CD4-positive, CD25-positive, alpha-beta regulatory T cell (primary cell): Measurements from ENCODE around the gene PLEKHG7. TPM values are rescaled to one million over a fixed set of nuclear protein-coding genes. Genes with fewer than 3 reads are reported as not detected.

Experiments used
- ATAC-seq, 2 donors: fragments of 150-1000 bp; cut with Tn5 transposase; one replicate each; pipeline ENCODE4 v1.10.0; 2021; ENCODE audit warnings: low read depth in 2 of 2, moderate number of reproducible peaks in 2 of 2, moderate library complexity in 1 of 2
- DNase-seq, 3 donors: peaks; one replicate each; pipeline versions ENCODE4 v3.0.0 to v3.0.0-alpha.2; 2012 to 2022; ENCODE audit warnings: mixed read lengths in 1 of 3
- H3K27ac ChIP-seq: one replicate; pipeline ENCODE4 v1.7.0; 2013; ENCODE audit warnings: mild to moderate bottlenecking, low read length; ENCODE audit not compliant: insufficient read depth, poor library complexity, severe bottlenecking
- H3K27me3 ChIP-seq: one replicate; pipeline ENCODE4 v1.7.0; 2013; ENCODE audit warnings: low read length; ENCODE audit not compliant: control insufficient read depth, insufficient read depth
- H3K36me3 ChIP-seq: one replicate; pipeline ENCODE4 v1.7.0; 2013; ENCODE audit warnings: mild to moderate bottlenecking, low read length, moderate library complexity; ENCODE audit not compliant: control insufficient read depth, insufficient read depth
- H3K4me1 ChIP-seq: 2 replicates; pipeline ENCODE4 v1.7.0; 2013; ENCODE audit warnings: mild to moderate bottlenecking, low read length; ENCODE audit not compliant: insufficient read depth, control insufficient read depth, poor library complexity, severe bottlenecking
- H3K4me3 ChIP-seq: one replicate; pipeline ENCODE4 v1.7.0; 2013; ENCODE audit warnings: low read depth, mild to moderate bottlenecking, low read length, moderate library complexity
- H3K9me3 ChIP-seq, 2 experiments: 1 replicate in 1 of 2; 2 replicates in 1 of 2; pipeline ENCODE4 v1.7.0; 2013; ENCODE audit warnings: low read length in 2 of 2, mild to moderate bottlenecking in 1 of 2, moderate library complexity in 1 of 2; ENCODE audit not compliant: control insufficient read depth in 2 of 2
- H3K27ac Mint-ChIP-seq, 3 donors: one replicate each; pipeline ENCODE4 v1.8.0; 2020 to 2022; ENCODE audit warnings: mild to moderate bottlenecking in 3 of 3, mixed read lengths in 3 of 3, moderate library complexity in 2 of 3
- H3K27me3 Mint-ChIP-seq: one replicate; pipeline ENCODE4 v1.8.0; 2022; ENCODE audit warnings: mild to moderate bottlenecking, mixed read lengths
- H3K36me3 Mint-ChIP-seq: one replicate; pipeline ENCODE4 v1.8.0; 2020; ENCODE audit warnings: mixed read lengths
- H3K4me1 Mint-ChIP-seq, 4 donors: one replicate each; pipeline ENCODE4 v1.8.0; 2020 to 2022; ENCODE audit warnings: mixed read lengths in 4 of 4, mild to moderate bottlenecking in 1 of 4
- H3K4me3 Mint-ChIP-seq, 4 donors: one replicate each; pipeline ENCODE4 v1.8.0; 2020 to 2022; ENCODE audit warnings: mild to moderate bottlenecking in 4 of 4, mixed read lengths in 4 of 4, moderate library complexity in 3 of 4
- H3K9me3 Mint-ChIP-seq, 7 donors: one replicate each; pipeline ENCODE4 v1.8.0; 2020 to 2022; ENCODE audit warnings: mixed read lengths in 7 of 7, mild to moderate bottlenecking in 3 of 7, moderate library complexity in 2 of 7
- polyA plus RNA-seq, 4 donors: library from polyadenylated mRNA; unstranded; fragments of 300-500 nt; fragmentation: Illumina TruSeq; gene quantifications; one replicate each; pipeline ENCODE4 v1.2.3, GENCODE V29; 2021
- total RNA-seq: library from RNA; stranded (reverse); gene quantifications from one replicate; pipeline ENCODE4 v1.2.3, GENCODE V29; 2022

The PLEKHG7 gene
- total and polyA plus RNA-seq, 5 donors from 2014 or later: 0.05 to 0.89 (median 0.14) TPM

- H3K9me3 ChIP-seq: no peaks in the 10 kb centered on the region
- Mint-ChIP-seq H3K27me3 (no peaks in the 10 kb centered on the region), H3K27ac (no peak overlapping the region), H3K4me1 (no peaks in the 10 kb centered on the region), H3K9me3 (peaks cover 0 to 3% (median 0%) of the 10 kb centered on the region in 7 donors), H3K4me3 (no peak overlapping the region), H3K36me3 (peaks cover 4% of the 10 kb centered on the region)
- DNase-seq: no peak
- no peaks in the 10 kb centered on the region for H3K27me3 ChIP-seq
- no peak overlapping the region for H3K27ac ChIP-seq
- H3K4me1 ChIP-seq: no peaks in the 10 kb centered on the region
- H3K36me3 ChIP-seq: no peaks in the 10 kb centered on the region
- no peak for ATAC-seq
- no peak overlapping the region for H3K4me3 ChIP-seq
Observed at GRCh38 chr12:92715625-92716024, 12.8 kb downstream of the PLEKHG7 start.

- Histone ChIP-seq H3K4me3 (no peak overlapping the region), H3K27me3 (no peaks in the 10 kb centered on the region), H3K27ac (no peak overlapping the region), H3K4me1 (no peaks in the 10 kb centered on the region), H3K9me3 (no peaks in the 10 kb centered on the region), H3K36me3 (no peaks in the 10 kb centered on the region)
- Mint-ChIP-seq H3K36me3 (no peaks in the 10 kb centered on the region), H3K9me3 (peaks cover 0 to 2% (median 0%) of the 10 kb centered on the region in 7 donors), H3K4me3 (no peak overlapping the region), H3K27ac (no peak overlapping the region), H3K27me3 (peaks cover 4% of the 10 kb centered on the region), H3K4me1 (no peaks in the 10 kb centered on the region)
- peak in 1 of 3 donors; percentile 2 for DNase-seq
- no peak for ATAC-seq
Observed at GRCh38 chr12:92717202-92717601, 14.4 kb downstream of the PLEKHG7 start.

- H3K27ac ChIP-seq: no peak overlapping the region
- H3K4me1 Mint-ChIP-seq: no peaks in the 10 kb centered on the region
- H3K36me3 ChIP-seq: no peaks in the 10 kb centered on the region
- H3K27me3 ChIP-seq: no peaks in the 10 kb centered on the region
- peaks cover 8% of the 10 kb centered on the region for H3K27me3 Mint-ChIP-seq
- H3K4me3 ChIP-seq: no peak overlapping the region
- H3K9me3 Mint-ChIP-seq: no peaks in the 10 kb centered on the region
- no peaks in the 10 kb centered on the region for H3K9me3 ChIP-seq
- DNase-seq (no peak), ATAC-seq (no peak)
- no peak overlapping the region for H3K27ac Mint-ChIP-seq
- H3K36me3 Mint-ChIP-seq: no peaks in the 10 kb centered on the region
- H3K4me1 ChIP-seq: no peaks in the 10 kb centered on the region
- H3K4me3 Mint-ChIP-seq: no peak overlapping the region
Observed at GRCh38 chr12:92718483-92718990, 15.7 kb downstream of the PLEKHG7 start.

GRCh38 chr12:92719674-92720073 lies 16.9 kb downstream of the PLEKHG7 start:
- Mint-ChIP-seq H3K9me3 (peaks cover 0 to 7% (median 3%) of the 10 kb centered on the region in 7 donors), H3K36me3 (no peaks in the 10 kb centered on the region), H3K27ac (no peak overlapping the region), H3K4me1 (no peaks in the 10 kb centered on the region), H3K27me3 (peaks cover 8% of the 10 kb centered on the region), H3K4me3 (no peak overlapping the region)
- Histone ChIP-seq H3K27me3 (no peaks in the 10 kb centered on the region), H3K4me1 (no peaks in the 10 kb centered on the region), H3K9me3 (peaks cover 2 to 5% of the 10 kb centered on the region in 2 experiments), H3K36me3 (no peaks in the 10 kb centered on the region), H3K27ac (no peak overlapping the region), H3K4me3 (no peak overlapping the region)
- ATAC-seq (no peak), DNase-seq (no peak)

- H3K4me1 Mint-ChIP-seq: no peaks in the 10 kb centered on the region
- Histone ChIP-seq H3K4me3 (no peak overlapping the region), H3K27me3 (no peaks in the 10 kb centered on the region), H3K27ac (no peak overlapping the region), H3K4me1 (no peaks in the 10 kb centered on the region), H3K36me3 (no peaks in the 10 kb centered on the region), H3K9me3 (peaks cover 3 to 9% of the 10 kb centered on the region in 2 experiments)
- ATAC-seq (no peak), DNase-seq (no peak)
- H3K36me3 Mint-ChIP-seq: no peaks in the 10 kb centered on the region
- no peak overlapping the region for H3K27ac Mint-ChIP-seq
- peaks cover 0 to 9% (median 4%) of the 10 kb centered on the region in 7 donors for H3K9me3 Mint-ChIP-seq
- H3K27me3 Mint-ChIP-seq: peaks cover 8% of the 10 kb centered on the region
- H3K4me3 Mint-ChIP-seq: no peak overlapping the region
Observed at GRCh38 chr12:92721130-92721529, 18.3 kb downstream of the PLEKHG7 start.

- H3K27me3 ChIP-seq: no peaks in the 10 kb centered on the region
- no peaks in the 10 kb centered on the region for H3K36me3 ChIP-seq
- peaks cover 0 to 9% (median 4%) of the 10 kb centered on the region in 7 donors for H3K9me3 Mint-ChIP-seq
- peaks cover 8% of the 10 kb centered on the region for H3K27me3 Mint-ChIP-seq
- ATAC-seq: no peak
- no peaks in the 10 kb centered on the region for H3K36me3 Mint-ChIP-seq
- no peak overlapping the region for H3K27ac ChIP-seq
- DNase-seq: no peak
- H3K4me3 ChIP-seq: no peak overlapping the region
- H3K27ac Mint-ChIP-seq: no peak overlapping the region
- no peaks in the 10 kb centered on the region for H3K4me1 Mint-ChIP-seq
- no peak overlapping the region for H3K4me3 Mint-ChIP-seq
- peaks cover 3 to 9% of the 10 kb centered on the region in 2 experiments for H3K9me3 ChIP-seq
- H3K4me1 ChIP-seq: no peaks in the 10 kb centered on the region
Observed at GRCh38 chr12:92721656-92722055, 18.9 kb downstream of the PLEKHG7 start.

- peaks cover 0 to 9% (median 4%) of the 10 kb centered on the region in 7 donors for H3K9me3 Mint-ChIP-seq
- ATAC-seq (no peak), DNase-seq (no peak)
- no peak overlapping the region for H3K27ac Mint-ChIP-seq
- no peak overlapping the region for H3K27ac ChIP-seq
- H3K4me3 ChIP-seq: no peak overlapping the region
- no peaks in the 10 kb centered on the region for H3K4me1 Mint-ChIP-seq
- no peaks in the 10 kb centered on the region for H3K36me3 Mint-ChIP-seq
- H3K9me3 ChIP-seq: peaks cover 3 to 9% of the 10 kb centered on the region in 2 experiments
- H3K36me3 ChIP-seq: no peaks in the 10 kb centered on the region
- peaks cover 8% of the 10 kb centered on the region for H3K27me3 Mint-ChIP-seq
- H3K4me1 ChIP-seq: no peaks in the 10 kb centered on the region
- no peaks in the 10 kb centered on the region for H3K27me3 ChIP-seq
- H3K4me3 Mint-ChIP-seq: no peak overlapping the region
Observed at GRCh38 chr12:92722897-92723296, 20.1 kb downstream of the PLEKHG7 start.

- Histone ChIP-seq H3K36me3 (no peaks in the 10 kb centered on the region), H3K4me3 (no peak overlapping the region), H3K9me3 (peaks cover 3 to 9% of the 10 kb centered on the region in 2 experiments), H3K27me3 (peaks cover 2% of the 10 kb centered on the region), H3K4me1 (no peaks in the 10 kb centered on the region), H3K27ac (no peak overlapping the region)
- H3K27ac Mint-ChIP-seq: no peak overlapping the region
- no peaks in the 10 kb centered on the region for H3K4me1 Mint-ChIP-seq
- peaks cover 16% of the 10 kb centered on the region for H3K27me3 Mint-ChIP-seq
- H3K36me3 Mint-ChIP-seq: no peaks in the 10 kb centered on the region
- DNase-seq (no peak), ATAC-seq (no peak)
- H3K9me3 Mint-ChIP-seq: peaks cover 0 to 9% (median 4%) of the 10 kb centered on the region in 7 donors
- H3K4me3 Mint-ChIP-seq: no peak overlapping the region
Observed at GRCh38 chr12:92726850-92727249, 24.1 kb downstream of the PLEKHG7 start.
